Activated CD4-positive, alpha-beta T cell treated with anti-CD3 and anti-CD28 coated beads, Interleukin-2, Interleukin-6, amounts not matched to agents 100 ng/mL and 50 ng/mL, durations not matched to agents 16 hours and 8 hours (primary cell): Measurements from ENCODE around the gene CHADL.
A peak's percentile ranks its signal among the peaks of the same experiment; 100 is the strongest.

Experiments used
- DNase-seq: peaks from one replicate; pipeline ENCODE4 v3.0.0-alpha.2; 2020

CHADL gene

DNA sequence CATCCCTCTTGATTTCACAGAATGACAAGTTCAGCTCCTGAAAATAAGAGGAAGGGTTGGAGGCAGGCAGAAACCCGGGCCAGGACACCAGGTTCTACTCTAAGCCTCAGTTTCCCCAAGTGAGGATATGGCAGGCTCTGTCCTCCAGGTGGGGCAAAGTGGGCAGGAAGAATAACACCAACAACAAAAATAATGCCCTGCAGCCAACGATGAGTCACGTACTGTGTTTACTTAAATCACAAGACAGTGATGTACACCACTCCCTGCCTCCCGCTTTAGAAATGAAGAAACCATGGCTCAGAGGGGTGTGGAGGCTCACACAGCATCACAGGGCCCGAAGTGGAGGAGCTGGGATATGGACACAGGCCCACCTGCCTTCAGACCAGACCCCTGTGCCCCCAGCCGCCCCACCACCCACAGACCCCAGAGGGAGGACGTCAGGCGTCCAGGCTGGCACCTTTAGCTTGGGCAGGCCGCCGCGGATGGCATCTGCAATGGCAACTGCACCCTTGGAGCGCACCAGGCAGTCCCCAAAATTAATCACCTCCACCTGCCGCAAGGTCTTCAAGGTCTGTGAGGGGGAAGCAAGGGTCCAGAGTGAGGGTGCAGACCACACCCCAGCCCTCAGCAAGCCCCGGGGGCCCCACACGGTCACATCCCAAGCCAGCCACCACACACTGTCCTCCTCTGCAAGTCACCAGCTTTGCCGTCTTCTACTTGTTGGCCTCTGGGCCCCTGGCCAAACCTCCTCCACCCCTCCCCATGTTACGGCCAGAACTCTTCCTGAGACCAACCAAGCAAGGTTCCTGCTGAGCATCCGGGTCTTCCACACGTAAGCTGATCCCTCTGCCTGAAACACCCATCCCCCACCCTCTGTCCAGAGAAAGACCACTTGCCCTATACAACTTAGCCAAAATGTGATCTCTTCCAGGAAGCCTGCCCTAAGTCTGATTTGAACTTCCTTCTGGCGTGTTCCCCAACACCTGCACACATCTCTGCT lies 15.8 kb upstream of the CHADL start:
- no peak for DNase-seq

DNA sequence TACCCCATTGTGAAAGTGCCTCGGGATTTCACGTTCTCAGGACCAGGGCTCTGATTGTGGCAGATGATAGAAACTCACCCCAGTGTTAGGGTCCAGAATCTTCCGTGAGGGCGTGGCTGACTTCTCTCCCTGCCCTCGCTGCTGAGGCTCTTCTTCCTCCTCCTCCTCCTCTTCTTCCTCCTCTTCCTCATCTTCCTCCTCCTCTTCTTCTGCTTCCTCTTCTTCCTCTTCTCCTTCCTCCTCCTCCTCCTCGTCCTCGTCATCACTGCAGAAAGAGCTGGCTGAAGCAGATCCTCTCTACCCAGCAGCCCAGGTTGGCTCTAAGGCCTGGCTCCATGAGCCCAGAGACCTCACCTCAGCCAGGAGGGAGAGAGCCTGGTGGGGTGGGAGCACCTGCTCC lies 13.5 kb upstream of the CHADL start:
- DNase-seq, result no peak

DNA sequence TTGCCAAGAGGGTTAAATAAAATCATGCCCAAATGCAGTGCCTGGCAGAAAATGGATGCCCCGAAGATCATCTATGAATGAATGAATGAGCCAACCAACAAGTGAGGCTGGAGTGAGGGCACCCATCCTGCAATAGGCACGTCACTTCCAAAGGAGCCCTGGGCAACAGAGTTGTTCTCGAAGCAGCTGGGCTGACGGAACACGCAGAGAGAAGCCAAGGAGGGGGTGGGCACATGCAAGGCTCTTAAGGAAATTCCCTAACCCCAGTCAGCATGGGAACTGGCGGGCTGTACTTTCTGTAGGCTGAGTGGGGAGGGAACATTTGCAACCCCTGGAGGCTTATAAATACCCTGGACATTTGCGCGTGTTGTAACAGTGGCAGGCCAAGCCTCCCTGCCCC lies 11.6 kb upstream of the CHADL start:
- DNase-seq, result no peak

DNA sequence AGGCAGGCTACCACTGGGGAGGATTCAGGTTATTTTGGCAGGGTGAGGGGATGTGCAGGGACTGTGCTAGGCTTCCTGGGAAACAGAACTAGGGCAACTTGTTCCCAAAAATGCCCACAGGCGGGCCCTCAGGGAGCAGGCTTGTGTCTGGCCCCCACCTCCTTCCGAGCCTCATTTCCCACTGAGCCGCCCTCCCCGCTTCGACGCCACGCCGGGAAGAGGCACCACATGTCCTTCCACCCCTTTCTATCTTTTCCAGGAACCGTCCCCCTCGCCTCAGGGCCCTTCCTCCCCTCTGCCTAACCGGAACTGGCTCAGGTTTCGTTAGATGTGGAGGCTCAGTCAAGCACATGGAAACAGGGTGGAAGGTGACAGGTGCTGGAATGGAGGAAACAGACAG lies 9.4 kb upstream of the CHADL start:
- DNase-seq, result no peak

DNA sequence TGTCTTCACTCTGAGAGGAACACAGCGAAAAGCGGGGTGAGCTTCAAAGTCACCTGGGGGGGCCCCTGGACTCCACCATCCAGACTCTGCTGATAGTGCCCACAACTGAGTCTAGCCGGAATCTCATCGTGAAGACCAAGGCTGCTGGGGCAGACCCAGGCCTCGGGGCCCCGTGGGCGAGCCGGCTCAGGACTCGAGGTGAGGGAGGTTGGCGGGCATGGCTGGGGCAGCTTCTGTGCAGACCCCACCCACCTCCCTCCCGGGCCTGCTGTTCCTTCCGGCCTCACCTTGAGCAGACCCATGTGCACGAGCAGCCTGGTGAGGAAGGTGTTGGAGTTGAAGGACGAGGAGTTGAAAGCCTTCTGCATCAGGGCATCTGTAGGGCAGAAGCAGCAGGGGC lies 8.7 kb upstream of the CHADL start:
- DNase-seq, result no peak

DNA sequence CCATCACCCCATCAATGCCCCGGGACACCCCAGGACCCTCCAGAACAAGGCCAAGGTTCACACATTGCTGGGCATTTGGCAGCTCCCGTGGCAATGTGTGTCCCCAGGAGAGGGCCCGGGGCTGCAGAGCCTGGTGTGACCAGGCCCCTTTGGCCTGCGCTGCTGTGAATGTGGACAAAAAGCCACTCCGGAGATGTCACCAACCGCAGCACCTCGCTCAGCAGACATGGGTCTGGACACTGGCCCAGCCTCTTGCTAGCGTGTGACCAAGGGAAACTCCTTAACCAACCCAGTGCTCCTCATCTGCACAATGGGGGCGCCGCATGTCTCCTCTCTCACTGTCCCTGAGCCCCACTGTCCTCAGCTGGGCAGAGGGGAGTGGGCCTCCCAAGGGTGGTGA lies 8.0 kb upstream of the CHADL start:
- no peak for DNase-seq

DNA sequence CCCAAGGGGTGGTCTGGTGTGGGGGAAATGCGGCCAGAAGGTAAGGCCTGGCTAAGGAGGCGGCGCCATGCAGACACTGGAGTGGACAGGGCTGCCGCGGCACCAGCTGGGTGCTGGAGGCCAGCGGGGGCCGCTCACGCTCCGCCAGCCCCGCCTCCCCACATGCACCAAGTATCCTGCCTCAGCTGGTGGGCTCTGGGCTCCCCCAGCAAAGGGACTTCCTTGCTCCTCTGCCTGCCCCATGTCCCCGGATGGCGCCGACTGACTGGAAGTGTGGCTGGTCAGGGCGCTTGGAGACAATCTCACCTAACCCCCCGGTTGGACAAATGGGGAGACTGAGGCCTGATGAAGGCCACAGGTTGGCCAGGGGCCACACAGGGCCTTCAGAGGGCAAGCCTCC lies 7.6 kb upstream of the CHADL start:
- no peak for DNase-seq

DNA sequence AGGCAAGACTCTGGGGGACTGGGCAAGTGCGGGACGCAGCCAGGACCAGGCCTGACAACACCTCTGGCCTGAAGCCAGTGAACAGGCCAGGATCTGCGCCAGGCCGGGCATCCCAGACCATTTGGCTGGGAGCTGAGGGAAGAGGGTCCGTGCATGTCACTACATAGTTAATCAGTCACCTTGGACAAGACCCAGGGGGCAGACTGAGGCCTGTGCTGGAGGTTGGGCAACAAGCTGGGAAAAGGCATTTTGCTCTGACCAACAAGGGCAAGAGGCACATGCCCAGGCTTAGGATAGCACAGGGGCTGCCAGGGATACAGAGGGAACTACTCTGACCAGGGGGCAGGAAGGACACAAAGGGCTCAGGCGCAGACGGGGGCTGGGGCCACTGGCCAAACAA lies 7.0 kb upstream of the CHADL start:
- no peak for DNase-seq

DNA sequence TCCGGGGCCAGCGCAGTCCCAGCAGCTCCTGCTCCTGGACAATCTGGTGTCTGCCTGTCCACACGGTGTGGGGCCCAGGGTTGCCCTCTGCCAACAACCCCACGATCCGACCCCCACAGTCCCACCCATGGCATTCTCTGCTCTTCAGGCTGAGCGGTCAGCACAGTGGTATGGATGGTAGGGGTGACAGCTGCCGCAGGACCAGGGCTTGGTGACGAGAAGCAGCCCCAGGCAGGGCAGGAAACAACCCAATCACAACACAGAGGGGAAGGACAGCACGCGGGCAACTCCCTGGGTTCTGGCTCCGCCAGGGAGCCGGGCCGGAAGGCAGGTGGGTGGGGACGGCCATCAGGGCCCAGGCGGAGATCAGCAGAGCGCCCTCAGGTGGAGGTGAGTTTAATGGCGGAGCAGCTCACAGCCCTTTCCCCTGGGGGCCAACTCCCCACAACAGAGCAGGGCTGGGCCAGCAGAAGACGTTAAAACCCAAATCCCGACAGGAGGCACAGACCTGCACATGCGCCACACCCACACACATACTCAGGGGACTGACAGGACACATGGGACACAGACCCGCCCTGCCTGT lies 5.3 kb upstream of the CHADL start:
- no peak for DNase-seq

DNA sequence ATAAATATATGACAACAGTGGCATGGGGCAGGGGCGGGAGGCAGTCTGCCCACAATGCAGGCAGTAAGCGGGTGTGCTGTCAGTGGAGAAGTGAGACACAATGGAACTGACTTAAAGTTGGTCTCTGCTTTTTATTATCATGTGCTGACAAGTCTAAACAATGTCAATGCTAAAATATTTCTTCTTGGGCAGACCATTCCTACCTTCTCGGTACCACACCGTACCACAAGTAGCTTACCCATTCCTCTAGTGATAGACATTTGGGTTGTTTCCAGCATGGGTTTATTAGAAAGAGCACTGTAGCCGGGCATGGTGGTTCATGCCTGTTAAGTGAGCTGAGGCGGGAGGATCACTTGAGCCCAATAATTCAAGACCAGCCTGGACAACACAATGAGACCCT lies 2.6 kb upstream of the CHADL start:
- no peak for DNase-seq

DNA sequence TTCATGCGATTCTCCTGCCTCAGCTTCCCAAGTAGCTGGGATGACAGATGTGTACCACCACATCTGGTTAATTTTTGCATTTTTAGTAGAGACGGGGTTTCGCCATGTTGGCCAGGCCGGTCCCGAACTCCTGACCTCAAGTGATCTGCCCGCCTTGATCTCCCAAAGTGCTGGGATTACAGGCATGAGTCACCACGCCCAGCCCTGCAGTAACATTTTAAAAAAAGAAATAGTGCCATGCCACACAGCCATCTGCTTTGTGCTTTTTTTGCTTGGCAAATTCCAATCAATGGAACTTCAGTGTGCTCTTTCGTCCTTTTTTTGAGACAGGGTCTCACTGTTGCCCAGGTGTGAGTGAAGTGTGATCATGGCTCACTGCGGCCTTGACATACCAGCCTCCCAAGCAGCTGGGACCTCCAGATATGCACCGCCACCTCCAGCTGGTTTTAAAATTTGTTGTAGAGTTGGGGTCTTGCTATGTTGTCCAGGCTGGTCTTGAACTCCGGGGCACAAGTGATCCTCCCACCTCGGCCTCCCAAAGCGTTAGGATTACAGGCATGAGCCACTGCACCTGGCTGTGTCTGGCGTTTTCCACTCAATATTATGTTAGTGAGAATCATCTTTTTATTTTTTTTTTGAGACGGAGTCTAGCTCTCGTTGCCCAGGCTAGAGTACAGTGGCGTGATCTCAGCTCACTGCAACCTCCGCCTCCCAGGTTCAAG lies 1.8 kb upstream of the CHADL start:
- DNase-seq, result no peak

DNA sequence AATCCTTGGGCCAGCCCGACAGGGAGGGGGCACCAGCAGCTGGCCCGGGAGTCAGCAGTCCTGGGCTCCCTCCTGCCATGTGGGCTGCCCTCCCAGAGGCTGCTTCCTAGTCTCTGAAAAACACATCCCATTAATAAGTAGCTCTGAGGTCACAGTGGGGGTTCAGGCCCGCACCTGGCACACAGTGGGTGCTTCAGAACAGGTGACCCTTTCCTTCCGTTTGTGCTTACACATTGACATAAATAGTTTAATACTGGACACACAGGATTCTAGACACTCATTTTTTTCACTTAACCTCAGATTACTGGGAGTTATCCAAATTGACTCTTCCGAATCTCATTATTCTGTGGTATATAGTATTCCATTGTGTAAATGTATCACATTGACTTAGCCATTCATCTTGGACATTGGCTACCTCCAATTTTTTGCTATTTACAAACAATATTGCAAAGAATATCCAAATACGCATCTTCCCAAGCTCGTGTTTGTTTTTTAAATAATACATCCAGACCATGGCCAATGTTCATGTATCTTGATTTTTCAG lies 474 bp upstream of the CHADL start:
- no peak for DNase-seq

DNA sequence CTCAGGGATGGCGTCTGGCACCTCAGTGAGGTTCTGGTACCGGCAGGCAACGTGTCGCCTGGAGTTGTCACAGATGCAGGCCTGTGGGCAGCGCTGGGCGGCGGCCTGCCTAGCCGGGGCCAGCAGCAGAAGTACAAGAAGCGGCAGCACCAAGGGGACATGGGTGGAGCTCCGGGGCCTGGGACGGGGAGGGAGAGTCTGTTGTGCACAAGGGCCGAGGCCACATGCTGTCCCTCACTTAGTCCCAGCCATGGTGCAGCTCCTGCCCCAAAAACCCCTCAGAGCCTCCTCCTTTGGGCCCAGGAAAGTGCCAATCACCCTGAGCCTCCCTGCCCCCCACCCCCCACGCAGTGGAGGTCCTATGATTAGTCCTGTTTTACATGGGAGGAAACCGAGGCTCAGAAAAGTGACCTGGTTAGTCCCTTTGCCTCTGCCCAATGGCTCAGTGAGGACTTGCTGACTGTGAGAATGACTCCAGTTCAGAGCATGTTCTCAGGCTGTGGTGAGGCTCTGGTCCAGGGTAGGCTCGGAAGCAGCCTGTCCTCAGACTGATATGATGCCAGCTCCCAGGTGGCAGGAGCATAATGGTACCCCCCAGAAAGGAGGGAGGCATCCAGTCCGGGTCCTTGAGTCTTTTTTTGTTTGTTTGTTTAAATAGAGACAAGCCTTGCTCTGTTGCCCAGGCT lies 1.1 kb downstream of the CHADL start:
- DNase-seq, result no peak

DNA sequence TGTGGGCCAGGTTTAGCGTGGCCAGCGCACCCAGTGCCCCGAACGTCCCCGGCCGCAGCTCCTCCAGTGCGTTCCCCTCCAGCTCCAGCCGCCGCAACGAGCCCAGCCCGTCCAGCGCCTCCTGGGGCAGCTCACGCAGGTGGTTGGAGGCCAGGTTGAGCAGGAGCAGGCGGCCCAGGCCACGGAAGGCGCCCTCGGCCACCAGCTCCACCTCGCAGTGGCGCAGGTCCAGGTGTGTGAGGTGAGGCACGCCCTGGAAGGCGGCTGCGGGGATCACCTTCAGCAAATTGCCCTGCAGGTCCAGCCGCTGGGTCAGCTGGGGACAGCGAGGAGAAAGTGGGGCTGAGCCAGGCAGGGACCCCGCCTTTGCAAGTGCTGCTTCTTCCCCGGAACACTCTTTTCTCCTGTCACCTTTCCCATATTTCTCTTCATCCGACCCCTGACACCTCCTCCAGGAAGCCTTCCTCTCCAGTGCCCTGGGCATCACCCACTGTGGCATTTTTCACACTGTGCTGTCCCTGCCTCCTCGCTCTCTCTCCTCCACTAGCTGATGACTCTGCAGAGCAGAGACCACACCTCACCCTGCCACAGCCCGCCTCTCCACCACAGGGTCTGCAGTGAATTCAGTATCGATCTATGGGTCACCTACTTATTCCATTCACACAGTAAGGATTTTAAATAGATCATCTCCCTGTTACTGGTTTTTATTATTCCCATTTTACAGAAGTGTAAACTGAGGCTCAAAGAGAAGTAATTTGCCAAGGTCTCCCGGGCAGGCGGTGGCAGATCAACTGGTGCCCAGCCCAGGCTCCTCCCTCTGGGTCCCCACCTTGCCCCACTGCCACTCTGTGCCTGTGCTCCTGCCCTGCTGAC lies 1.9 kb downstream of the CHADL start:
- DNase-seq, result no peak

DNA sequence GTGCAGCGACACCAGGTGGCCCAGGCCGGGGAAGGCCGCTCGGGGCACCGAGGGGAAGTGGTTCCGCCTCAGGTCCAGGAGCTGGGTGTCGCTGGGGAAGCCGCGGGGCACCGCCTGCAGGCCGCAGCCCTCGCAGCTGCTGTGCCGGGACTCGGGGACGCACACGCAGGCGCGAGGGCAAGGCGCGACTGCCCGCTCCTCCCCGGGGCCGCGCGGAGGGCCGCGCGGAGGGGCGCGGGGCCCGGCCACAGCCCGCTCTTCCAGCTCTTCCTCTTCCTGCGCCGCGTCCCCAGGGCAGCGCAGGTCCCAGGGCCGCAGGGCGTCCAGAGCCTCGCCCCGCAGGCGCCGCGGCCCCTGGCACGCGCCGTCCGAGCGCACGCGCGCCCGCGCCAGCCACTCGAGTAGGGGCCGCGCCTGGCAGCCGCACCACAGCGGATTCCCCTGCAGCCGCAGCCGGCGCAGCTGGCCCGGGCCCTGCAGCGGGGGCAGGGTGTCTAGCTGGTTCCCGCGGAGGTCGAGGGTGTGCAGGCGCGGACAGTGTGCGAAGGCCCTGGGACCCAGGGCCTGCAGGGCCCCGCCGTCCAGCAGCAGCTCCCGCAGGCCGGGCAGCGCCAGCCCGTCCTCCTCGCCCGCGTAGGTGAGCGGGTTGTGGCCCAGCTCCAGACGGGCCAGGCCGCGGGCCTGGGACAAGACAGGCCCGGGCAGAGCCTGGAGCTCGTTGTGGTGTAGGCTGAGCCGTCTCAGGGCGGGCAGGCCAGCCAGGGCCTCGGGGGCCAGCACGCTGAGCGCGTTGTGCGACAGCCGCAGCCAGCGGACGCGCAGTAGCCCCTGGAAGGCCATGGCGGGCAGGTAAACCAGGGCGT lies 2.8 kb downstream of the CHADL start:
- DNase-seq, result peak; percentile 89

DNA sequence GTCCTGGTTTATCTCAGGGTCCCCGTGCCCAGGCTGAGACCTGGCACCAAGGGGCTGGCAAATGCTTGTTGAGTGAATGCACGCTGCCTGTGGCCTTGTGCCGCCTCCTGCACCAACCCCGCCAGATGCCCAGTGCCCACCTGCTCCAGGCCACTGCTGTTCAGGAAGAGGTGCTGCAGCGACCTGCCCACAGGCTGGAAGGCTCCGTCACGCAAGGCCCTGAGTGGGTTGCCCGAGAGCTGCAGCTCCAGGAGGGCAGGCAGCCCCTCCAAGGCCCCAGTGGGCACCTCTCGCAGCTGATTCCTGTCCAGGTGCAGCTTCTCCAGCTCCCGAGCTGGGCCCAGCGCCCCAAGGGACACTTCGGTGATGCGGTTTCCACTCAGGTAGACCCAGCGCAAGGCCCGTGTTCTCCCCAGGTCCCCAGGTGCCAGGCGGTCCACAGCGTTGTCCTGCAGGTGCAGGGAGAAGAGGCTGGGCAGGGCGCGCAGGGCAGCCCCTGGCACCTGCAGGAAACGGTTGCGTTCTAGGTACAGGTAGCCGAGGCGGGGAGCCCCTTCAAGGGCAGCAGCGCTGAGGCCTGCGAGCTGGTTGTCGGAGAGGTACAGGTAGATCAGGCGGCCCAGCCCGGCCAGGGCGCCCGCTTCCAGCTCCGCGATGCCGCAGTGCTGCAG lies 3.6 kb downstream of the CHADL start:
- no peak for DNase-seq

DNA sequence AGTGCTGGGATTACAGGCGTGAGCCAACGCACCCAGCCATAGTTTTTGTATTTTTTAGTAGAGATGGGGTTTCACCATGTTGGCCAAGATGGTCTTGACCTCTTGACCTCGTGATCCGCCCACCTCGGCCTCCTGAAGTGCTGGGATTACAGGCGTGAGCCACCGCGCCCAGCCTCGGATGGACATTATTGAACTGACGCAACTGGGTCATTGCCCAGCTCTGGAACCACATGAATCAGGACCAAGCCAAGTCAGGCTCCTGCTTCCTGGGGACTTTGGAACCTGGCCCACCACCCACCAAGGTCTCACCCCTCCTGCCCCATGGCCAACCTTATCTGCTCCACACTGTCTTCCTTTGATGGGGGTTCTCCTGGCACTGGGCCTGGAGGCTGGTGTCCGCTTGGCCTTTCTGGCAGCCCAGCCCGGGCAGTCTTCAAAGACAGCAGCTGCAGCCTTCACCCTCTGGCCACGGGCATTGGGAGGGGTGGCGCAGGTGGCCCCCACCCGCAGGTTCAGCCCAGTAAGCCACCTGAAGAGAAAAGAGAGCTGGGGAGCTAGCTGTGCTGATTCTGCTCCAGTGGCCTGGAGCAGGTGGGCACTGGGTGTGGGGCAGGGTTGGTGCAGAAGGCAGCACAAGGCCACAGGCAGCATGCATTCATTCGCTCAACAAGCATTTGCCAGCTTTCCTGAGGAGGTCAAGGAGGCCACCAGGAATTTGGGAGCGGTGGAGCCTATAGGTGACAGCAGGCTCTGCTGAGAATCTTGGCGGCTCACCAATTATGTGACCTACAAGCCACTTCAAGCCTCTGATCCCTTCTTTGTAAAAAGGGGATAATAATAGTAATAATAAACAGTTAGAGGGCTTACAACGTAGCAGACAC lies 5.7 kb downstream of the CHADL start:
- DNase-seq, result no peak

DNA sequence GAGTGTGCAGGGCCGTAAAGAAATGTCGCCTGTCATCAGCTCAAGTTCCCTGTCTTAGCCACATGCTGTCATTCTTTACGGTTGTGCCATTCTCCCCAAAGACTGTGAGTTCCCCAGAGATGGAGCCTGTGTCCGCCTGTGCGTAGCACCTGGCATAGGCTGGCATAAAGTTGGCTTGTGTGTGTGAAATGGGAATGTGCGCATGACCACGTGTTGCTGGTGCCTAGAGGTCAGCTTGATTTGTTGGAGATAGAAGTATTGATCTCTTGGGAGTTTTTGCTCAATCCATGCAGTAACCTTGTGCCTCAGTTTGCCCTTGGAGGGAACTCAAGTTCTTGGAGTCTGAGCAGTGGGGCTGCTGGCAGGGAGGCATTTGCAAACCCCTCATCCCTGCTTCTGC lies 9.4 kb downstream of the CHADL start:
- DNase-seq, result no peak

DNA sequence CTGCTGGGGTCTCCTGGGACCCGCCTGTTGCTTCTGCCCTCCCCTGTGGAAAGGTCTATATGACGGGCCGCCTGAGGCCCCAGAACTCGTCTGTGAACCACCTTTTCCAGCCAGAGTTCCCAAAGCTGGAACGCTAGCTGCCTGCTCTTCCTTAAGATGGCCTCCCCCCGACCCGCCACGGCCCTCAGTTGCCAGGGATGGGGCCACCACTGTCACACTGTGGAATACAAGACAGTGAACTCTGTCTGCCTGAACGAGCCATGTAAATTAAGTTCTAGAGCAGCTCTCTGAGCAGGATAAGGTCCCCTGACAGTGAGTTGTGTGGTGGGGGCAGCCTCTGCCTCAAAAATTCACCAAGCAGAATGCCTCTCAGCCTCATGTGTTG lies 10.3 kb downstream of the CHADL start:
- no peak for DNase-seq
